Heart left ventricle (tissue), 16 donors: ENCODE data around the gene TFDP1. TPM values are rescaled to one million over a fixed set of nuclear protein-coding genes. Genes with fewer than 3 reads are reported as not detected.

Experiments used
- ATAC-seq, 4 donors: fragments of 200-7000 bp; cut with Tn5 transposase; one replicate each; pipeline ENCODE4 v1.9.1; 2020 to 2022; ENCODE audit warnings: moderate library complexity in 4 of 4, mild to moderate bottlenecking in 3 of 4, moderate number of reproducible peaks in 1 of 4
- DNase-seq, 5 donors: peaks; one replicate each; pipeline ENCODE4 v3.0.0-alpha.2; 2020
- H3K27ac ChIP-seq, 12 donors: fragments of 200-600 bp; sonication (generic) in 4 of 12; one replicate each; pipeline versions ENCODE4 v1.5.0 to v1.8.0; 2016 to 2022; ENCODE audit warnings: mild to moderate bottlenecking in 2 of 12
- H3K27me3 ChIP-seq, 9 donors: fragments of 200-600 bp; sonication (generic) in 2 of 9; one replicate each; pipeline versions ENCODE4 v1.5.1 to v1.8.0; 2016 to 2022; ENCODE audit warnings: mild to moderate bottlenecking in 3 of 9
- H3K36me3 ChIP-seq, 9 donors: fragments of 200-600 bp; sonication (generic) in 2 of 9; one replicate each; pipeline versions ENCODE4 v1.5.0 to v1.8.0; 2018 to 2022; ENCODE audit warnings: mild to moderate bottlenecking in 2 of 9
- H3K4me1 ChIP-seq, 12 donors: fragments of 200-600 bp; sonication (generic) in 4 of 12; one replicate each; pipeline versions ENCODE4 v1.5.0 to v1.8.0; 2016 to 2022; ENCODE audit warnings: mild to moderate bottlenecking in 3 of 12
- H3K4me3 ChIP-seq, 12 donors: fragments of 200-600 bp; sonication (generic) in 4 of 12; one replicate each; pipeline versions ENCODE4 v1.5.0 to v1.8.0; 2017 to 2022; ENCODE audit warnings: mild to moderate bottlenecking in 9 of 12, moderate library complexity in 4 of 12
- H3K9me3 ChIP-seq, 12 donors: fragments of 200-600 bp; sonication (generic) in 4 of 12; one replicate each; pipeline versions ENCODE4 v1.5.0 to v1.8.0; 2016 to 2022; ENCODE audit warnings: mild to moderate bottlenecking in 1 of 12
- CTCF ChIP-seq, 12 donors: fragments of 200-600 bp; sonication (generic) in 4 of 12; IDR thresholded peaks; one replicate each; pipeline versions ENCODE4 v1.5.0 to v1.8.0; 2018 to 2022; ENCODE audit warnings: antibody characterized with exemption in 12 of 12, mild to moderate bottlenecking in 5 of 12
- POLR2A ChIP-seq, 2 donors: fragments of 450-650 bp; IDR thresholded peaks; one replicate each; pipeline ENCODE4 v1.6.1; 2017; ENCODE audit warnings: antibody characterized with exemption in 2 of 2, mild to moderate bottlenecking in 2 of 2, moderate library complexity in 2 of 2
- WGBS, 4 donors: extraction: QIAGEN DNeasy Blood & Tissue Kit in 2 of 4; methylation state at CpG; one replicate each; pipeline versions ENCODE4 v1.1.5 to v1.1.7; 2013 to 2018; 5-methylcytosine and 5-hydroxymethylcytosine counted together
- intact Hi-C, 10 donors: fragments of 100-400 bp; cut with DNase I; formaldehyde crosslinking; loops; one replicate each; pipeline versions ENCODE4 v1.11.1 to v1.14.2; 2022
- polyA plus RNA-seq, 2 donors: library from polyadenylated mRNA; stranded (reverse); fragments of 200-250 nt; gene quantifications; one replicate each; pipeline ENCODE4 v1.2.3, GENCODE V29; 2013
- total RNA-seq, 9 donors: library from RNA; depleted of rRNA in 2 of 9; stranded (reverse); fragments of >200 nt in 2 of 9; fragmentation: NEBNext Ultra II Directional in 3 of 9; extraction: Animal tissue kit (Norgen Biotek cat#: 25700) in 3 of 9; gene quantifications; one replicate each; pipeline versions ENCODE4 v1.1.0 to v1.2.4, GENCODE V29; 2016 to 2023
- donor health status: ischemic (EF 13 %, LVEDD 7.1; RV severe dilation, severe dysfunction).
- donor health status: healthy with polysubstance abuse.
- donor health status: DM: no; HTN: yes; CAD: no.
- donor health status: DM: no; HTN: no; CAD: no.
- donor health status: ischemic (EF 25% LVEDD 6.9; RV normal size, moderate dysfunction).
- donor health status: ischemic (EF 25% LVEDD 5.7; RV mildly dilated, moderate dysfunction).
- donor health status: healthy.
- donor health status: DM: yes; HTN: yes; CAD: no.
- donor health status: ischemic (EF 35%, LVEDD 5.7; RV mildly dilated, moderate dysfunction).
- donor health status: nonischemic (EF 11% LVEDD 7.7; RV severe dilation, severe dysfunction).
- donor health status: DM: yes; HTN: yes; CAD: no.
- donor health status: PGD.
- donor health status: ischemic (EF 29% LVEDD 5.4; RV normal size, mild dysfunction).
- donor health status: nonischemic (EF 23%, LVEDD 6.1; RV moderate dilation, normal function).

TFDP1 gene
- total and polyA plus RNA-seq, 11 donors, result 19.7 to 50.3 (median 44.3) TPM

GRCh38 chr13:113582841-113583631 lies 1.5 kb upstream of the TFDP1 start:
- peak in 2 of 5 donors; percentile 4 to 58 for DNase-seq
- H3K4me3 ChIP-seq, result no peak overlapping the region
- 85 to 91% (median 87%) methylated on average over 38 of the region's 38 CpGs for WGBS, 4 donors

GRCh38 chr13:113584870-113585671 lies 518 bp downstream of the TFDP1 start:
- Histone ChIP-seq H3K9me3 (no peaks in the 10 kb centered on the region), H3K27ac (no peak overlapping the region), H3K4me3 (peak overlapping the region; percentile 43 to 76 (median 56)), H3K36me3 (peaks cover 0 to 24% (median 4%) of the 10 kb centered on the region in 9 donors), H3K27me3 (no peaks in the 10 kb centered on the region), H3K4me1 (peaks cover 0 to 28% (median 8%) of the 10 kb centered on the region in 12 donors)
- ATAC-seq (peak in 1 of 4 donors; percentile 2), DNase-seq (peak in 3 of 5 donors; percentile 7 to 64 (median 25))
- intact Hi-C loops, result no loop called here
- 1 to 4% (median 2%) methylated on average over 14 to 105 of the region's 105 CpGs for WGBS, 4 donors
- TF ChIP-seq POLR2A (IDR thresholded peaks at IDR 0.05) (no peak), CTCF (IDR thresholded peaks at IDR 0.05) (no peak)

More at GRCh38 chr13:113582841-113583631, 1.5 kb upstream of the TFDP1 start:
- Histone ChIP-seq H3K4me1 (peaks cover 0 to 18% (median 6%) of the 10 kb centered on the region in 12 donors), H3K9me3 (peaks cover 0 to under 1% (median 0%) of the 10 kb centered on the region in 12 donors), H3K27me3 (no peaks in the 10 kb centered on the region), H3K36me3 (peaks cover 0 to 14% (median 4%) of the 10 kb centered on the region in 9 donors), H3K27ac (no peak overlapping the region)
- ATAC-seq, result no peak
- intact Hi-C loops, result no loop called here
- TF ChIP-seq CTCF (IDR thresholded peaks at IDR 0.05) (no peak), POLR2A (IDR thresholded peaks at IDR 0.05) (no peak)

- DNase-seq, result no peak
- WGBS, 4 donors, result 84 to 86% (median 85%) methylated on average over 9 of the region's 9 CpGs
- no peaks in the 10 kb centered on the region for H3K9me3 ChIP-seq
- peaks cover 0 to 29% (median 8%) of the 10 kb centered on the region in 12 donors for H3K4me1 ChIP-seq
- H3K27me3 ChIP-seq, result no peaks in the 10 kb centered on the region
- intact Hi-C loops, result no loop called here
- peak overlapping the region in 9 of 12 donors; percentile 52 to 76 (median 62) for H3K4me3 ChIP-seq
- H3K36me3 ChIP-seq, result peaks cover 0 to 27% (median 4%) of the 10 kb centered on the region in 9 donors
- H3K27ac ChIP-seq, result no peak overlapping the region
- ATAC-seq, result no peak
- no peak for TF ChIP-seq POLR2A (IDR thresholded peaks at IDR 0.05)
- no peak for TF ChIP-seq CTCF (IDR thresholded peaks at IDR 0.05)
Measured at GRCh38 chr13:113585896-113586295, 1.3 kb downstream of the TFDP1 start.
